GM21619 (cell line): ENCODE data around the gene NTSR1.

Source experiments
- ATAC-seq: cut with Tn5 transposase; IDR thresholded peaks from one replicate; pipeline ENCODE4 v1.9.1; 2021; ENCODE audit not compliant: unreplicated experiment

NTSR1 gene

DNA sequence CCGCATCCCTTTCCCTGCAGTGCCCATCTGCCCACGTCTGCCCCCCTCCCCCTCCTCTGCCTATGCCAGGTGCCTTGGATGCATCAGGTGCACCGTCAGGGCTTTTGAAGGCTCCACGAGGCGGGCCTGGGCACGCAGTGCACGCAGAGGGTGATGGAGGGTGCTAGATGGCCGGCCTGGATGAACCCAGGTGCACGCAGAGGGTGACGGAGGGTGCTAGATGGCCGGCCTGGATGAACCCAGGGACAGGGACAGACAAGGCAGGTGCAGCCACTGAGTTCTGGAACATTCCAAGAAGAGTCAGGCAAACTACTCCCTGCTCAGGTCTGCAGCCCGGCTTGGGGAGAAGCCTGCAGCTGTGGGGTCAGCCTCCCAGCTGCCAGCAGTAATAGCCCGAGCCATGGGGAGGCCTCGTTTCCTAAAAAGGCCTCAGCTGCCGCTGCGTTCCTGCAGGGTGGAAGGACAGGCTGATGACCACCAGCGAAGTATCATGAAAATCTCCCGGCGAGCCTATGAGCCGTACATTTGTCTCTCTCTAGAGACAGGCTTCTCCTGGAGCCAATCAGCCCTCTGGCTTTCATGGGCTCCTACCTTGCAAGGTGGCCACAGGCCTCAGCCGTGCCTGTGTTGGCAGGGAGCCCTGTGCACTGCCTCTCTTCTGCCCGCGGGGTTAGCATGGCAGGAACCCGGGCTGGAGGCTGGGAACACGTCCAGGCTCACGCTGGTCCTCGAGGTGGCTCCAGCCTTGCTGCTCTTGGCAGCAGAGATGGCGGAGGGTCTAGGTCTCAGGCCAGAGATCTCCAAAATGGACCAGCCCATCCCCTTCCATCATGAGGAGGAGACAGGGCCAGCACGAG, 29.6 kb downstream of the NTSR1 start:
- no peak for ATAC-seq

DNA sequence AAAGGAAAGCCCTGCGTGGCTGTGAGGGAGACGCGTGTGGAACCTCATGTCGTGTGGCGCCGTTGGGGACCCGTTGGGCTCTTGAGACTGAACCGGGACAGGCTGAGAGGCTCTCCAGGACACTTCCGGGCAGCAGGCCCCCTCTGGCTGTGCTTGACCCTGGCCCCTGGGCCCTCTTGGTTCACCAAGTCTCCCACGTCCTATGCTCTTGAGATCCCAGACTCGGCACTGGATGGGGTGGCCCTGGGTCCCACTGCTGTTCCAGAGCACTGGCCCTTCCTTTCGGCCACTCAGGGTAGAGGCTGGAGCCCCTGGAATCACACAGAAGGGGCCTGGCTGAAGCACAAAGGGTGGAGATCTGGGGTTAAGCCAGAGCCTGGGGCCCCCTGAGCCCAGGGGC, 30.4 kb downstream of the NTSR1 start:
- no peak for ATAC-seq

DNA sequence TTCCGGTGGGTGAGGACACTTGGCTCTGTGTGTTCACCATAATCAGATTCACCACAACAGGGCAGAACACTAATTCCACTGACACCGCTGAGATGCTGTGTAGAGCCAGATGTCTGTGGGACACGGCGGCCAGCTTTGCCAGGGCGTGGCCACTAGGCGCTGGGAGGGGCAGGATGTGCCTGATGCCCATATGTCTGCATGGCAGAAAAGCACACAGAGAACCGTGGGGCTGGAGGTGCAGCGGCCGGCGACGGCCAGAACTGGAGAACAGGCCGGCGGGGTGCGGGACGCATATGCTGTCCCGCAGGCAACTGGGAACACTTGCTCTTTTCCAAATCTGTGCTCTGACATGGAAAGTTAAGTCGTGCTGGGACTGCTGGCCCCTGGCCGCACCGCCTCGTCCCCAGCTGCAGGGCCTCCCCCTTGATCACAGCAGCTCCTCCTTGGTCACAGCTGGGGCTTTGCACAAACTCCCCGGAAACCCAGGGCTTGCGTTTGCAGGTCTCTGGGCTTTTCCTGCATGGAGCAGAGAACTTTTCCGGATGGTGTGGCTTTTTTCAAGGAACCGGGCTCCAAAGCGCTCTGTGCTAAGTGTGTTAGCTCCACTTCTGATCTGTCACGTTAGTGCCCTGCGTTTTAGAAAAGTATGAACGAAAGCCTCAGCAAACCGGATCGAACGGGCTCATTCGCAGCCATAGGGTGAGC, 31.1 kb downstream of the NTSR1 start:
- peak; percentile 28 for ATAC-seq

GRCh38 chr20:62740286-62741141, 31.9 kb downstream of the NTSR1 start:
- ATAC-seq = peak; percentile 76

DNA sequence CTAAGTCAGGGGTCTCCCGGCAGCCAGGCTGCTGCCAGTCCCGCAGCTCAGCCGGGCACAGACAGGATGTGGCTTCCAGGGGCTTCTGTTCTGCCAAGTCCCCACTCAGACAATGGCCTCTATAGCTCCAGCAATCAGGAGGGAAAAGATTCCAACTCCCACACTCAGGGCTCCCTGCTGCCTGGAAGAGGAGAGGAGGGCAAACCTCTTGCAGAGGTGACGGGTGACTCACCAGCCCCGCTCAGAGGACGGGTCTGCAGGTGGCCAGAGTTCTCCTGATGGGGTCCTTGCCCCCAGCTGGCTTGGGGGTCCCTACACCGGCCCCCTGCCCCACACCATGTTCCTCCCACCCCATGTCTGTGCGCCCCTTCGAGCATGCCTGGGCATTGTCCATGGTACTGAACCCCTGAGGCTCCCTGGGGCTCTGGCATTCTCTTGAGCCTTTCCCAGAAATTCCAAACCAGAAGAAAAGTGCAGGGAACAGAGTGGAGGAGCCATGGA, 32.6 kb downstream of the NTSR1 start:
- no peak for ATAC-seq

GRCh38 chr20:62741701-62742491, 33.3 kb downstream of the NTSR1 start:
- ATAC-seq = no peak

DNA sequence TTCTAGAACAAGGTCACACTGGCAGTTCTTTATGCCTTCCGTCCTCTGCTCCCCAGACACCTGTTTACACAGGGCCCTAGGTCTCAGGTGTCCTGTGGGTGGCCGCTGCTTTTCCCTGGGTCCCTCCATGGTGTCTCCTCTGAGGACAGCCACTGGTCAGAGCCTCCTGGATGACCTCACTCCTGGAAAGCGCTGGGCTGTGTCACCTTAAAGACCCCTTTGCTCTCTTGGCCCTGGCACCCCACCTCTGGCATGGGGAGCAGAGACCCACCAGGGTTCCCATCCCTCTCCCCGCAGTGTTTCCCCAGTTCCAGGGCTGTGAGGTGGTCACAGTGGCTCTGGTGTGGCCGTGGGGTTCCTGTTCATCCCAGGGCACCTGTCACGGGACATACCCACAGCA, 33.9 kb downstream of the NTSR1 start:
- ATAC-seq = no peak

GRCh38 chr20:62742979-62743776, 34.5 kb downstream of the NTSR1 start:
- no peak for ATAC-seq

DNA sequence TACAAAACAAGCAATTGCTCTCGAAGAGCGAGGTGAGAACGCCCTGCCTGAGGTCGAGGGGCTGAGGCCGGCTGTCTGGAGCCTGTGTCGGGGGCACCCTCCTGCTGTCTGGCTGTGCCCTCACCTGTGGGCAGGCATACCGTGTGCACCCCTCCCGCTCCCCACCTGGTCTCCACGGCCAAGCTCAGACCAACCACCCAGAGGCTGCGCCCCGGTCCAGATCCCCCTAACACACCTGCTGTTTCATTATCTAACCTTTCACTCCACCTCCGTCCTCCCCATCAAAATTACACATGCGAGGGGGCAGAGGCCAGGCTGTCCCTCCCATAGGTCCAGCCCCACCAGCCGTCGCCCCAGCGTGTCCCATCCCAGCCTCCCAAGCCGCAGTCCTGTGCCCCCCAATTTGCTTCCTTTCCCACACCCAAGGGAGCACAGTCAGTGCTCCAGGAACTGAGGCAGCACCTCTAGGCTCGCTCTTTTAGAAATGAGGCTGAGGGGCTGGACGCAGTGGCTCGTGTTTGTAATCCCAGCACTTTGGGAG, 35.2 kb downstream of the NTSR1 start:
- ATAC-seq = no peak

DNA sequence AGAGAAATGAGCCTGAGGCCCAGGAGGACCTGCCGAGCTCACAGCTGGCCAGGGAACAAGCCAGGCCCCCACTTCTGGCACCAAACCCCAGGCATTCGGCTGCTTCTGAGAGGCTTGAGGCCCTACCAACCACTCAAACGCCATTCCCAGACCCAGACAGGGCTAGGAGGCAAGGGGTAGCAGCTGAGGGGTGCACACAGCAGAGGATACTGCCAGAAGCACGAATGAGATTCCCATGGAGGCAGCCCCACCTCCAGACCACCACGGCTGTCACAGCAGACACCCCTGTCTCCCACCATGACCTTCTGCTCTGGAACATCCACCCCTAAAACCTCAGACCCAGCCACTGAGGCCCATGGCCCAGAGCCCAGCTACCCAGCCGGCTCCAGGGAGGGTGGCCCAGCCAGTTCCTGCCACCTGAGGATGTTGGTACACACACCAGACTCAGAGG, 36.1 kb downstream of the NTSR1 start:
- ATAC-seq = no peak

- no peak for ATAC-seq
Observed at GRCh38 chr20:62745279-62745951, 36.8 kb downstream of the NTSR1 start.

GRCh38 chr20:62745952-62746288, 37.3 kb downstream of the NTSR1 start:
- no peak for ATAC-seq

GRCh38 chr20:62748311-62748710, 39.7 kb downstream of the NTSR1 start:
- no peak for ATAC-seq

- no peak for ATAC-seq
Observed at GRCh38 chr20:62749851-62750445, 41.3 kb downstream of the NTSR1 start.

DNA sequence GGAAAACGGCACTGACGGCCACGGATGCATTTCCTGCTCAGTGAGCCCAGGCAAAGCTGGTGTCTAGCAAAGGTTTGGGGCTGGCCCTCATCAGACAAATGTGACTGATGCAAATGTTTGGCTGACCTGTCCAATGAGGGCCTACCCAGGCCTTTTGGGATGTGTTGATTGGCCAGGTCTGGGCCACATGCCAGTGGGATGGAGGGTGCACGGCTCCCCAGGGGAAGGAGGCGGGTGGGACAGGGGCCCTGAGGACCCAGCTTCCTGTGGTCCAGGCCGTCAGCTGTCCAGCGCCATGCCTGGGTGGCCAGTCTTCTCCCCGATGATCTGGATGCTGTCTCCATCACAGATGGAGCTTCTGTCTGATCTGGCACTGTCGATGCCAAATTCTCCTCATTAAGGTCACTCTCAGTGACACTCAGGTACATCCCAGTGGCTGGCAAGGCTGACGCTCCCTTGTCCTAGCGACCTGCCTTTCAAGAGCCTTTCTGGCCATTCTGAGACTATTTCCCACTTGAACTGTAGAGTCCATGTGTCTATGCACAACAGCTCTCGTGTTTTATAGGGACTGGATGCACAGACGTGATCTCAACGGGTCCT, 43.0 kb downstream of the NTSR1 start:
- ATAC-seq = no peak

DNA sequence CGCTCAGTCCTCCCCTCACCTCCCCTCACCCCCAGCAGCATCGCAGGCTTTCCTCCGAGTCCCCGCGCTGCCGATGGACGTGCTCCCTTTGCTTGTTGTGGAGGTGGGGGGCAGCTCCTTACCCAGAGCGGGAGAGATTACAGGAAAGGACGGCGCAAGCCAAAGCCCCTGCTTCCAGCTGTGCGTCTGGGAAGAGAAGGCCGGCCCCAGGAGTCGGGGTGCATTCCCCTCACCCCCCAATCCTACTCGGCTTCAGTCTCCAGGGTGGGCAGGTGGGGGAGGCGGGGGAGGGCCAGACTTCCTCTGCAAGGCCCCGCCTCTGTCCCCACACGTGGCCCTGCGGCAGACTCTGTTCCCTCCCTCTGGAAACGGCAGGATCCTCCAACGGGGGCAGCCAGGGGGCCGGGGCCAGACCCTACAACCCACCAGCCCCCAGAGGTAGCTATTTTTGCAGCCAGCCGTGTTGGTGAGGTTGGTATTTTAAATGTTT, 43.6 kb downstream of the NTSR1 start:
- no peak for ATAC-seq

DNA sequence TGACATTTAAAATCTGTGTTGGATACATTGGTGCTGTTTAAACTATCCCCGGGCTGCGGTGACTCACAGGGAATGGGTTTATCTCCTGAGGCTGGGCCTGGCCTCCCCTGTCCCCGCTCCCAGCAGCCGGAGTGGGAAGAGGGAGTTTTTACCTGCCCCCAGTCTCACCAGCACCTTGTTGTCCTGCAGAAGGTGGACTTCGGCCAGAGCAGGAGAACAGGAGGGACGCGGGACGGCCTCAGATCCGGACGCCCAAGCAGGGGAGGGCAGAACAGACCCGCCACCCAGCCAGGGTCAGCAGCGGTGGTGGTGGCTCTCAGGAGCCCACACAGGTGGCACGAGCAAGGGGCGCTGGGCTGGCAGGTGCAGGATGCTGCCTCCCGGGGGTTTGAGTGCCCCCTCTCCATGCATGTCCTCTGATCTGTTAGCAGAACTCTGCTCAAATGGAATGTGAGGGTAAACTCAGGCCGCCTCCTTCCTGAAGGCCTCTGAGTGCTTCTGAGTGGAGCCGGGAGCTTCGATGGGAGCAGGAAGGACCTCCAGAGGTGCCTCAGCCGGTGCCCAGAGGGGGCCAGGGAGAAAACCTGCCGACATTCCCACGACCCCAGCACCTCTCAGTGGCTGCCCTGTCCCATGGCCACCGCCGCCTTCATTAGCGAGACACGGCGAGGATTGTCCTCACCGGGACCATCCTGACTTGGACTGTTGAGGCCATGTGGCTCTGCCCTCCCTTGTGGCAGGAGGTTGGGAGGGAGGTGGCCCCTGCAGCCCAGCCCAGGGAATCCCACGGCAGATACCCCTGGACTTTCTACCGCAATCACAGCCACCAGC, 44.2 kb downstream of the NTSR1 start:
- no peak for ATAC-seq
